Right renal cortex interstitium (tissue), 3 donors: ENCODE data around the gene CDH13. TPM values are rescaled to one million over a fixed set of nuclear protein-coding genes. Genes with fewer than 3 reads are reported as not detected.

Experiments used
- DNase-seq, 3 donors: peaks; one replicate each; pipeline ENCODE4 v3.0.0-alpha.2; 2013; ENCODE audit warnings: low read depth in 3 of 3, low spot score in 2 of 3
- polyA plus RNA-seq, 3 donors: library from polyadenylated mRNA; unstranded; fragments of 120-200 nt; gene quantifications; one replicate each; pipeline ENCODE4 v1.2.1, GENCODE V29; 2013; ENCODE audit not compliant: insufficient read length in 3 of 3

Gene CDH13
- polyA plus RNA-seq, 3 donors = 9.4 to 16.2 (median 14.7) TPM

DNA sequence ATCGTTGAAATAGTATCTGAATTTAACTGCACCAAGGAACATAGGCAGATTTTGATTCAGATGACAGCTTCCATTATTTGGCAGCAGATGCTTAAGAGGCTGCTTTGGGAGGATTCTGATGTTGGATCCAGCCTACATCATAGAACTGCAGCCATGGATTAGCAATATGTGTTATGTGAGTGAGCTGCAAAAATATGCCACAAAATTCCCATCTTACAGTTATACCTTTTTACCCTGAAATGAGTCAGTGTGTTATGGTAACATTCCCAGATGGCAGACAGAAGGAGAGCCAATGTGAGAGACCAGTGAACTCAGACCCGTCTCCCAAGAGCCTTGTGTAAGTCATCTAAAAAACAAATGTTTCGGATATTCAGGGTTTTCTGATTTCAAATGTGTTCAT lies 206.1 kb downstream of the CDH13 start:
- no peak for DNase-seq

- no peak for DNase-seq
Measured at GRCh38 chr16:82833378-82833993, 206.7 kb downstream of the CDH13 start.

GRCh38 chr16:82834151-82834815 lies 207.5 kb downstream of the CDH13 start:
- no peak for DNase-seq

DNA sequence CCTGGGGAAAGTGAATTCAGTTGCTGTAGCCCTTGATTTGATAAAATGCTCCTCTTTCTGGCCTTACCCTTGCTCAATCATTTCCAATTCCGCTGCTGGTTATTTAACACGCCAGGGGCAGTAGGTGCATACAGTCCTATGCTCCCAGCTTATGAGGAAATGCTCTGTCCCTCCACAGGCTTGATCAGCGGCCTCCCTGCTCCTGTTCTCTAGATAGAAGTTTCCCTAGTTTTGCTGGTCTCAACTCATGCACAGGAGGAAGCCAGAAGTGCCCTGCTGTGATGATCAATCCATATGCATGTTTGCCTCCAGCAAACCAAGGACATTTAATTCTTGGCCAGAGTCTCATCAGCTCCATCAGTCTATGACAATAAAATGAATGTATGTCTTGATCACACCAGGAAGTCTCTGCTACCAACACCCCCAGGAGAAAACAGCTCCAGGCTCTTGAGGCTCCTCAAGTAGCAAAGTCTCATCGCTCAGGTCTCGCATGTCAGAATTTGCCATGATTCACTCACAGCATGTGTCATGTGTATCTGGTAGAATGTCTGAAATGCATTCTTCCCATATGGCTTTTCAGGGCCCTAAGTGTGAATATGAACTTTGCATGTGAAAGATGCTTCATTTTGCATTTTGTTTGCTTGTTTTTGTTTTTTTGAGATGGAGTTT lies 208.9 kb downstream of the CDH13 start:
- DNase-seq = no peak

DNA sequence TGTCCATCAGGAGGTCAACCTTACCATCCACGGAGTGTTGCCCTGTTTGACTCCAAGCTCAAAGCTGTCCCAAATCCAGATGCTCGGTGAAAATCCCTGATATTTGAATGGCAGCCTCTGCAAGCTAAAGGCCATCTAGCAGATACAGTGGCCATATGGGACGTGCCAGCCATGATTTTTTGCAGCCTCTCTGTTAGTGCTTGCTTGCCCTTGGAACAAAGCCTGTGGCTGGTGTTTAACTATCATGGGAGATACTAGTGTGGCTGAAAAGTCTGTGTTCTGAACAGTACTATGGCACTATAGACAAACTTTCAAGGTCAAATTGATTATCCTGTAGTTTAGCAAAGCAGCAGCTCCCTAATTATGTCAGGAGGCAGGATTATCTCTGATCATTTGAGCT lies 214.3 kb downstream of the CDH13 start:
- no peak for DNase-seq

GRCh38 chr16:82843606-82844271 lies 217.0 kb downstream of the CDH13 start:
- DNase-seq = no peak

GRCh38 chr16:82845116-82845515 lies 218.3 kb downstream of the CDH13 start:
- DNase-seq = peak in 2 of 3 donors; percentile 10 to 29

- DNase-seq = no peak
Measured at GRCh38 chr16:82846806-82847205, 220.0 kb downstream of the CDH13 start.

DNA sequence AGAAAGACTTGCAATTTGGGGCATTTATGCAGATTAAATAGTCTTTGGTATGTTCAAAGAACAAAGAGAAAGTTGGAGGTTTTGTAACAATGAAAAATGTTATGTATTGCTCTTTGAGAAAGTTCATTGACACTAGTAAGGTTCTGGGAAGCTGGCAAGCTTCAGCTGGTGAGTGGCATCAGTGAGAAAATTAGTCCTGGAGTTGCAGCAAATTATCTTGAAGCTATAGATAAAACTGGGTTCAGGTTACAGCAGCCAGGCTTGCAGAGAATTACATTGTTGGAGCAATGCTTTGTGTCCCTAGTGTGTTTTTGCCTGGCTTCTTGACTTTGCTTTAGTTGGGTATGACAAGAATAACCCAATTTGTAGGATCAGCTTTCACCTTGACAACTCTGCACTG lies 221.2 kb downstream of the CDH13 start:
- no peak for DNase-seq

- no peak for DNase-seq
Measured at GRCh38 chr16:82852388-82853008, 225.7 kb downstream of the CDH13 start.

DNA sequence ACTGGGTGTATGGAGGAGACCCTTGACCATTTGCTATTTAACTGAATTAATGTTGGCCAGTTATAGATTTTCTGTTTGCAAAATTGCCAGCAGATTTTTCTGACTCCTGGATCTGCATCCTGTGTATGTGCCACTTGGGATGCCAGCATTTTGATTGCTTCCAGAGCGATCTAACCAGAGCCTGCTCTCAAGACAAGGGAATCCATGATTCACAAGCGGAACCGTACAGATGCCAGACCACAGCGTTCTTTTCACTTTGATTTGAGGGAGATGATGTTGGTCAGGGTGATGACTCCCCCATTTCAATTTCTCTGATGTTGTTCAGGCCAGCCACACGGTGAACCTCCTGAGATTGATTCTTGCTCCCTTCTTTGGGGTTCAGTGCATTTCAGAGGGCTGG lies 228.7 kb downstream of the CDH13 start:
- DNase-seq = no peak

DNA sequence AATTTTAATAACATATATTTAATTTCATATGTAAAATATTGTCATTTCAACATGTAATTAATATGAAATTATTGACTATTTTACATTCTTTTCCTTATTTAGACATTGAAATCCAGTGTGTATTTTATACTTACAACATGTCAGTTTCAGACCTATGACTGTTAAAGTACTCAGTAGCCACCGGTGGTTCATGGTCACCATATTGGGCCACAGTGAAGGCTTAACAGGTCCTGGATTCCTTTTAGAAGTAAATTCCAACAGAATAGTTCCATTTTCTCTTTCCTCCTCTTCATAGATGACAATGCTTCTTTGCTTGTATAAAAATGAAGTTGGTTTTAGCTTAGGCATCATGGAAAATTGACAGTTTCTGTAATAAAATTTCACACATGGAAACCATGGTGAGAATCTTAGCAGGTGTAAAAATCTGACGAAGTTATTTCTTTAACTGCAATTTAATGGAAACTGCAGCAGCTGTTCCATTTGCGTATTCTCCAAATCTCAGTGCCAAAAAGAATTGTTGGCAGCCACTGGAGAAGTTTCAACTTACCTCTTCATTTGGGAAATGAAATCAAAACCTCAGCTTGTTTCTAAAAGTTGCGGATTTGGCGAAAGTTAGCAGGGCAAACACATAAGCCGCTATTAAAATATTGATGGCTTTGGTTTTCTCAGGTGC lies 231.1 kb downstream of the CDH13 start:
- DNase-seq = no peak

DNA sequence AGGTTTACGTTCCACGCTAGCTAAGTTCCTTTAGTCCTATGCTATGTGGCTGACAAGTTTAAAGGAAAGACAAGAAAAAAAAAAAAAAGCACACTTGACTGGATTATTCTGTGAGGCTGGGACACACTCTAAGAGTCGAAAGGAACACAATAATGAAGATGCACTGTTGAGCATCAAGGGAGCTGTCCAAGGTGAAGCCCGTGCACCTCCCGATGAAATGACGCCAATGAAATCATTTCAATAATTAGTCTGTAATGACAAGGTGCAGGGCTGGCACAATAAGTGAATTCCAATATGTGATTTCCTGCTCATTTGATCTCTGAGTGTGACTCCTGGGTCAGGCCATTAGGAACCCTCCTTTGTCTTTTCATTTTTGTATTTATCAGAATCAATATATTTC lies 232.9 kb downstream of the CDH13 start:
- DNase-seq = no peak

GRCh38 chr16:82860071-82860470 lies 233.3 kb downstream of the CDH13 start:
- no peak for DNase-seq

- no peak for DNase-seq
Measured at GRCh38 chr16:82862057-82862456, 235.3 kb downstream of the CDH13 start.

- no peak for DNase-seq
Measured at GRCh38 chr16:82864332-82865040, 237.7 kb downstream of the CDH13 start.

GRCh38 chr16:82865412-82865811 lies 238.6 kb downstream of the CDH13 start:
- DNase-seq = no peak

DNA sequence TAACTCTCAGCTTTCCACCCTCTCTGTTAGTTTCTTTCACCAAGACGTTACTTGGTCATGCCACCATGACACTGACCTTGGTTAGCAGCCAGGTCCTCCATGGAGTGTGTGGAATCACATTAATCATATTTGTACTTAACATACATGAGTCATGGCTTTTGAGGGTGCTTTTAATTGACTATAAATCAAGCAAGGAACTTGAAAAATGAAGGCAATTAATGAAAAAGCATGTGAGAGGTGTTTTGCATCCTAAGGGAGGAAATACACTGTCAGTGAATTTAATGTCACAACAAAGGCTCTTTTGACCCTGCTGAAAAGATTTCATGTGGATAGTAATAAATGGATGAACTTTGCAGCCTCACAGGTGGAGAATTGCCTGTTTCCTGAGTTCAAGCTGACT lies 240.7 kb downstream of the CDH13 start:
- DNase-seq = no peak

DNA sequence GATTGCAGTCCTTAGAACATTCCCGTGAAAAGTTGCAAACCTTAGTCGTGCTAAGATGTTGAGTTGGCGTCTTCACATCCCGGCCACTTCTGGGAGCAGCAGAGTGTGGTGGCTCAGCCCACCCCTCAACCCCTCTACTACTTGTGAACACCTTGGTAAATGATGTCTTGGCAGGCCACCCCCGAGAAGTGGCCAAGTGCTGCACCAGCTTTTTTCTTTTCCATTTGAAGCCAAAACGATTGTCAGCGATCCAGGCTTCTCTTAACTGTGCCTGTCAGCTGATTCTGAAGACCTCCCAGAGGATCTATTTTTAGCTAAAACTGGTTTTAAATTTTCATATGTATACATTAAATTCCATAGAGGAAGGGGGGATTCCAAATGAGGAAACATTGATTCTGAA lies 247.5 kb downstream of the CDH13 start:
- DNase-seq = no peak

GRCh38 chr16:82874672-82875071 lies 247.9 kb downstream of the CDH13 start:
- DNase-seq = no peak
